H1 (cell line): ENCODE measurements around the gene SPG7. TPM values are rescaled to one million over a fixed set of nuclear protein-coding genes. Genes with fewer than 3 reads are reported as not detected.

ENCODE experiments used
- CTCF ChIA-PET: fragments of 300-600 bp; sonication (Branson Sonifier 250); formaldehyde crosslinking; loops from one replicate; lab custom pipeline; 2021; ENCODE audit not compliant: partially characterized antibody; lab: Charles Lee
- POLR2A ChIA-PET: fragments of 300-600 bp; sonication (Branson Sonifier 250); formaldehyde crosslinking; loops from one replicate; lab custom pipeline; 2021; ENCODE audit warnings: inconsistent platforms; ENCODE audit not compliant: partially characterized antibody; lab: Charles Lee
- DNase-seq, 2 experiments: peaks; one replicate each; pipeline versions ENCODE4 v3.0.0 to v3.0.0-alpha.2; 2010 to 2022; ENCODE audit warnings: low spot score in 2 of 2, low read depth in 1 of 2, mixed read lengths in 1 of 2
- FAIRE-seq: peaks from 2 replicates; lab custom pipeline; 2011; peaks lifted over from hg19 to GRCh38; lab: Jason Lieb, UNC
- H2AFZ ChIP-seq: 2 replicates; pipeline ENCODE4 v1.8.1; 2012; ENCODE audit warnings: low read length, inconsistent platforms
- H2AK5ac ChIP-seq: 2 replicates; pipeline ENCODE4 v1.6.1; 2013; ENCODE audit warnings: low read depth, low read length
- H2BK120ac ChIP-seq: replicated peaks from 2 replicates; pipeline ENCODE3; 2013; ENCODE audit warnings: low read depth, low read length, inconsistent platforms
- H2BK12ac ChIP-seq: 2 replicates; pipeline ENCODE4 v1.6.1; 2013; ENCODE audit warnings: low read depth, low read length
- H2BK15ac ChIP-seq: 2 replicates; pipeline ENCODE4 v1.6.1; 2013; ENCODE audit warnings: low read length
- H2BK20ac ChIP-seq: 2 replicates; pipeline ENCODE4 v1.6.1; 2013; ENCODE audit warnings: low read length
- H2BK5ac ChIP-seq: 2 replicates; pipeline ENCODE4 v1.6.1; 2013; ENCODE audit warnings: low read depth, low read length
- H3K14ac ChIP-seq: 2 replicates; pipeline ENCODE4 v1.6.1; 2013; ENCODE audit warnings: inconsistent platforms; ENCODE audit not compliant: insufficient read length
- H3K18ac ChIP-seq: 2 replicates; pipeline ENCODE4 v1.6.1; 2013; ENCODE audit warnings: low read length; ENCODE audit errors: extremely low read depth
- H3K23ac ChIP-seq: 2 replicates; pipeline ENCODE4 v1.6.1; 2013; ENCODE audit warnings: inconsistent platforms; ENCODE audit not compliant: insufficient read length
- H3K23me2 ChIP-seq: 2 replicates; pipeline ENCODE4 v1.6.1; 2013; ENCODE audit warnings: low read depth, low read length
- H3K27ac ChIP-seq: 2 replicates; pipeline ENCODE4 v1.6.1; 2011; ENCODE audit warnings: low read depth, low read length, inconsistent platforms
- H3K27me3 ChIP-seq, 4 experiments: replicated peaks in 1 of 4; 1 replicate in 1 of 4; 2 replicates in 3 of 4; pipeline versions ENCODE4 v1.6.1 to v1.8.1; 2011 to 2013; ENCODE audit warnings: low read length in 3 of 4, mild to moderate bottlenecking in 3 of 4, inconsistent platforms in 2 of 4, mixed read lengths in 2 of 4, moderate library complexity in 1 of 4; ENCODE audit not compliant: control insufficient read depth in 3 of 4, insufficient read depth in 3 of 4; ENCODE audit errors: extremely low read depth in 1 of 4
- H3K36me3 ChIP-seq, 4 experiments: 2 replicates each; pipeline versions ENCODE4 v1.6.1 to v1.8.1; 2011 to 2013; ENCODE audit warnings: mild to moderate bottlenecking in 4 of 4, low read length in 3 of 4, moderate library complexity in 2 of 4, control low read depth in 1 of 4, inconsistent platforms in 1 of 4; ENCODE audit not compliant: insufficient read depth in 4 of 4, control insufficient read depth in 2 of 4
- H3K4ac ChIP-seq: replicated peaks from 2 replicates; pipeline ENCODE3; 2013; ENCODE audit warnings: low read length, low read depth, mixed read lengths, inconsistent platforms; ENCODE audit not compliant: insufficient read length
- H3K4me1 ChIP-seq, 4 experiments: replicated peaks in 1 of 4; 1 replicate in 1 of 4; 2 replicates in 3 of 4; pipeline versions ENCODE4 v1.6.1 to v1.8.1; 2011 to 2013; ENCODE audit warnings: low read length in 3 of 4, inconsistent platforms in 2 of 4, mixed read lengths in 1 of 4; ENCODE audit not compliant: insufficient read depth in 4 of 4, control insufficient read depth in 3 of 4
- H3K4me2 ChIP-seq, 2 experiments: 2 replicates each; pipeline versions ENCODE4 v1.6.1 to v1.8.1; 2011 to 2013; ENCODE audit warnings: low read depth in 2 of 2, low read length in 2 of 2, control low read depth in 1 of 2, inconsistent platforms in 1 of 2, mild to moderate bottlenecking in 1 of 2; ENCODE audit not compliant: insufficient read depth in 1 of 2
- H3K4me3 ChIP-seq, 4 experiments: fragments of 200-600, 300-600 bp in 1 of 4; sonication (generic), shearing (Covaris generic), sonication (Bioruptor Twin) in 1 of 4; 2 replicates each; pipeline versions ENCODE4 v1.5.1 to v1.8.1; 2011 to 2016; ENCODE audit warnings: low read length in 4 of 4, low read depth in 3 of 4, control low read depth in 2 of 4, inconsistent platforms in 2 of 4, mild to moderate bottlenecking in 2 of 4, mixed read lengths in 1 of 4, moderate library complexity in 1 of 4; ENCODE audit not compliant: insufficient read depth in 2 of 4; ENCODE audit errors: extremely low read depth in 1 of 4
- H3K56ac ChIP-seq: replicated peaks from 2 replicates; pipeline ENCODE3; 2013; ENCODE audit warnings: low read depth, mild to moderate bottlenecking, mixed read lengths, low read length, inconsistent platforms; ENCODE audit not compliant: insufficient read length
- H3K79me1 ChIP-seq: 2 replicates; pipeline ENCODE4 v1.6.1; 2013; ENCODE audit warnings: low read depth, low read length, control low read depth
- H3K79me2 ChIP-seq, 2 experiments: 2 replicates each; pipeline versions ENCODE4 v1.6.1 to v1.8.1; 2012 to 2013; ENCODE audit warnings: low read length in 2 of 2, mild to moderate bottlenecking in 2 of 2, inconsistent platforms in 1 of 2; ENCODE audit not compliant: insufficient read depth in 2 of 2, control insufficient read depth in 1 of 2
- H3K9ac ChIP-seq, 4 experiments: replicated peaks in 1 of 4; 1 replicate in 1 of 4; 2 replicates in 3 of 4; pipeline versions ENCODE4 v1.6.1 to v1.8.1; 2011 to 2013; ENCODE audit warnings: low read depth in 3 of 4, low read length in 3 of 4, control low read depth in 2 of 4, mild to moderate bottlenecking in 2 of 4, moderate library complexity in 2 of 4, inconsistent platforms in 1 of 4; ENCODE audit errors: extremely low read depth in 1 of 4
- H3K9me3 ChIP-seq, 2 experiments: 2 replicates each; pipeline versions ENCODE4 v1.6.1 to v1.8.1; 2012 to 2013; ENCODE audit warnings: mild to moderate bottlenecking in 2 of 2, moderate library complexity in 2 of 2, control low read depth in 1 of 2, inconsistent platforms in 1 of 2, low read depth in 1 of 2, low read length in 1 of 2, mixed read lengths in 1 of 2; ENCODE audit not compliant: insufficient read depth in 2 of 2
- H4K20me1 ChIP-seq, 2 experiments: replicated peaks in 1 of 2; 2 replicates each; pipeline versions ENCODE3 to v1.8.1; 2011 to 2013; ENCODE audit warnings: inconsistent platforms in 2 of 2, low read length in 2 of 2, mild to moderate bottlenecking in 1 of 2; ENCODE audit not compliant: insufficient read depth in 2 of 2, control insufficient read depth in 1 of 2
- H4K5ac ChIP-seq: 2 replicates; pipeline ENCODE4 v1.6.1; 2013; ENCODE audit warnings: low read length, low read depth, mixed read lengths, inconsistent platforms; ENCODE audit not compliant: insufficient read length
- H4K8ac ChIP-seq: 2 replicates; pipeline ENCODE4 v1.8.0; 2013; ENCODE audit warnings: mild to moderate bottlenecking, moderate library complexity, low read length, inconsistent platforms; ENCODE audit not compliant: insufficient read depth; ENCODE audit errors: extremely low read depth
- H4K91ac ChIP-seq: replicated peaks from 2 replicates; pipeline ENCODE3; 2013; ENCODE audit warnings: low read length, mixed read lengths, inconsistent platforms; ENCODE audit not compliant: insufficient read length
- BRCA1 ChIP-seq: IDR thresholded peaks from 2 replicates; pipeline ENCODE4 v1.6.1; 2012; ENCODE audit warnings: low read depth, low read length, improper control_type of control experiment
- CBX5 ChIP-seq: fragments of 300-800, 300-1000 bp; sonication (generic); IDR thresholded peaks from 2 replicates; pipeline ENCODE4 v1.7.1; 2016; ENCODE audit warnings: antibody characterized with exemption, low read length, low read depth
- EP300 ChIP-seq, 2 experiments: IDR thresholded peaks; 1 replicate in 1 of 2; 2 replicates in 1 of 2; pipeline ENCODE4 v1.6.1; 2011 to 2012; ENCODE audit warnings: low read depth in 2 of 2, low read length in 2 of 2, mild to moderate bottlenecking in 2 of 2, borderline replicate concordance in 1 of 2, inconsistent platforms in 1 of 2, moderate library complexity in 1 of 2
- EZH2 ChIP-seq: fragments of 200-600 bp; sonication (generic); IDR thresholded peaks from 2 replicates; pipeline ENCODE4 v1.7.1; 2012; ENCODE audit warnings: low read depth, mild to moderate bottlenecking, moderate library complexity, low read length, inconsistent platforms; ENCODE audit not compliant: severe bottlenecking
- HDAC6 ChIP-seq: IDR thresholded peaks from one replicate; pipeline ENCODE4 v1.7.1; 2012; ENCODE audit warnings: low read depth, mild to moderate bottlenecking, inconsistent platforms, low read length, moderate library complexity
- POLR2A ChIP-seq, 2 experiments: IDR thresholded peaks; 1 replicate in 1 of 2; 2 replicates in 1 of 2; pipeline ENCODE4 v1.6.1; 2011; ENCODE audit warnings: low read depth in 2 of 2, low read length in 2 of 2, mild to moderate bottlenecking in 2 of 2; ENCODE audit errors: control extremely low read depth in 1 of 2
- POLR2AphosphoS5 ChIP-seq: IDR thresholded peaks from 2 replicates; pipeline ENCODE4 v1.6.1; 2011; ENCODE audit warnings: low read depth, low read length
- POU5F1 ChIP-seq: IDR thresholded peaks from 2 replicates; pipeline ENCODE4 v1.6.1; 2011; ENCODE audit warnings: low read depth, mild to moderate bottlenecking, low read length, moderate library complexity
- SAP30 ChIP-seq: fragments of 300-600 bp; sonication (generic); IDR thresholded peaks from 2 replicates; pipeline ENCODE4 v1.7.1; 2012; ENCODE audit warnings: low read length, moderate library complexity, mild to moderate bottlenecking, inconsistent platforms; ENCODE audit not compliant: insufficient read depth, insufficient replicate concordance
- SIRT6 ChIP-seq: IDR thresholded peaks from one replicate; pipeline ENCODE4 v1.7.1; 2012; ENCODE audit warnings: low read length, inconsistent platforms
- SP1 ChIP-seq: IDR thresholded peaks from 2 replicates; pipeline ENCODE4 v1.6.1; 2011; ENCODE audit warnings: low read depth, low read length
- SRF ChIP-seq: IDR thresholded peaks from 2 replicates; pipeline ENCODE4 v1.6.1; 2011; ENCODE audit warnings: mild to moderate bottlenecking, low read depth, low read length, moderate library complexity
- TCF12 ChIP-seq: IDR thresholded peaks from 2 replicates; pipeline ENCODE4 v1.6.1; 2011; ENCODE audit warnings: low read depth, mild to moderate bottlenecking, low read length
- YY1 ChIP-seq: IDR thresholded peaks from 2 replicates; pipeline ENCODE4 v1.6.1; 2011; ENCODE audit warnings: low read depth, mild to moderate bottlenecking, low read length
- WGBS, 2 experiments: shearing (Covaris generic) in 1 of 2; methylation state at CpG; one replicate each; pipeline versions ENCODE4 v1.1.6 to v1.1.7; 2013 to 2015; ENCODE audit warnings: low lambda C conversion rate in 2 of 2, mixed read lengths in 2 of 2, inconsistent platforms in 1 of 2, low coverage in 1 of 2, missing lambda C conversion rate in 1 of 2; ENCODE audit not compliant: insufficient replicate concordance in 2 of 2, insufficient coverage in 1 of 2, insufficient read length in 1 of 2; ENCODE audit errors: extremely low coverage in 1 of 2, missing lambda C conversion rate in 1 of 2; 5-methylcytosine and 5-hydroxymethylcytosine counted together
- polyA plus RNA-seq, 7 experiments: library from polyadenylated mRNA; depleted of rRNA in 3 of 7; stranded (reverse) in 5 of 7; unstranded in 2 of 7; fragments of >200 nt in 5 of 7; fragments of 200-250 nt in 2 of 7; gene quantifications; 1 replicate in 5 of 7; 2 replicates in 1 of 7; 4 replicates in 1 of 7; pipeline versions ENCODE4 v1.2.1 to v1.2.3, GENCODE V29; 2011 to 2013; ENCODE audit warnings: missing spikeins in 2 of 7, mixed read lengths in 2 of 7
- total RNA-seq: library from RNA; stranded (reverse); fragmentation: NEBNext Ultra II Directional; extraction: Animal tissue kit (Norgen Biotek cat#: 25700); gene quantifications from 2 replicates; pipeline ENCODE4 v1.2.1, GENCODE V29; 2021

The SPG7 gene
- total and polyA plus RNA-seq, 2 of the 8 experiments (the other 6 are each of a cell fraction or from before 2014, with no cell fraction given), result 72.1 to 113 TPM

- Histone ChIP-seq H2BK120ac (no peak overlapping the region), H3K4me3 (no peak overlapping the region), H3K18ac (no peak overlapping the region), H3K56ac (no peak overlapping the region), H3K23me2 (no peaks in the 10 kb centered on the region; the same call in 1 of the 2 replicates), H3K36me3 (no peaks in the 10 kb centered on the region; a peak in 1 of 8 replicates), H3K27ac (no peak overlapping the region), H2BK12ac (no peak overlapping the region), H3K27me3 (no peaks in the 10 kb centered on the region), H3K4me1 (peaks cover 3 to 19% (median 9%) of the 10 kb centered on the region in 4 experiments), H3K79me2 (peaks cover 80 to 100% of the 10 kb centered on the region in 2 experiments), H3K79me1 (peaks cover 19% of the 10 kb centered on the region), H2AFZ (no peak overlapping the region), H4K20me1 (peaks cover 47 to 56% of the 10 kb centered on the region in 2 experiments), H3K23ac (no peak overlapping the region), H4K5ac (no peak overlapping the region), H2AK5ac (no peak overlapping the region), H2BK5ac (no peak overlapping the region), H3K9me3 (no peaks in the 10 kb centered on the region), H3K9ac (no peak overlapping the region)
- 87% methylated on average over 2 of the region's 2 CpGs; no CpG with 5 or more reads in 1 of the 2 experiments for WGBS, 2 experiments
- FAIRE-seq, result no peak
- POLR2A ChIA-PET, result interaction anchor here (0.6 to 2.7 kb wide), 5 partner anchors 11 to 169 kb away, joined by 3 to 15 read pairs (median 6); no protein-coding TSS in a partner anchor
- TF ChIP-seq SRF, result no peak
- TF ChIP-seq POU5F1, result no peak
- no peak for TF ChIP-seq POLR2A (IDR thresholded peaks at IDR 0.05; ENCODE audit: control extremely low read depth in 1 of 2, low read depth in 2 of 2, low read length in 2 of 2)
- no peak for TF ChIP-seq EP300 (IDR thresholded peaks at IDR 0.05; ENCODE audit: borderline replicate concordance in 1 of 2, low read depth in 2 of 2, low read length in 2 of 2)
- no peak for TF ChIP-seq CBX5
- TF ChIP-seq SIRT6, result no peak
- no peak for TF ChIP-seq HDAC6
- TF ChIP-seq YY1, result no peak
- TF ChIP-seq TCF12, result no peak
- TF ChIP-seq BRCA1, result no peak
- no peak for TF ChIP-seq SP1
- no peak for TF ChIP-seq POLR2AphosphoS5
- no peak for TF ChIP-seq SAP30
- no peak for TF ChIP-seq EZH2
- TF ChIP-seq, all 59 proteins: peak for 0
- Histone ChIP-seq H2BK15ac (no peak overlapping the region), H3K4ac (no peak overlapping the region), H4K8ac (no peak overlapping the region), H3K14ac (no peak overlapping the region), H4K91ac (no peak overlapping the region), H3K4me2 (no peak overlapping the region), H2BK20ac (no peak overlapping the region)
- no peak for DNase-seq
- CTCF ChIA-PET, result interaction anchor here (0.7 to 1.8 kb wide), 6 partner anchors 9 to 127 kb away, joined by 3 to 7 read pairs (median 3); no protein-coding TSS in a partner anchor
Measured at GRCh38 chr16:89472711-89473075, 35.5 kb upstream of the SPG7 start.
